Tibial nerve (tissue), 3 donors: ENCODE measurements around the gene SLC16A8.

ENCODE experiments used
- CTCF ChIP-seq, 5 experiments: fragments of 200-600 bp in 3 of 5; fragments of 450-650 bp in 2 of 5; sonication (generic) in 3 of 5; IDR thresholded peaks; one replicate each; pipeline ENCODE4 v1.5.1; 2016 to 2019; ENCODE audit warnings: antibody characterized with exemption in 5 of 5, mild to moderate bottlenecking in 3 of 5, moderate library complexity in 2 of 5
- POLR2A ChIP-seq, 2 donors: fragments of 450-650 bp; IDR thresholded peaks; one replicate each; pipeline ENCODE4 v1.6.1; 2017; ENCODE audit warnings: antibody characterized with exemption in 2 of 2, mild to moderate bottlenecking in 2 of 2, moderate library complexity in 2 of 2

GRCh38 chr22:38041760-38042487 lies 42.1 kb downstream of the SLC16A8 start:
- TF ChIP-seq CTCF (IDR thresholded peaks at IDR 0.05) (no peak), POLR2A (IDR thresholded peaks at IDR 0.05) (no peak)
